ENCODE results near the gene GUCY1A1. TPM values are rescaled to one million over a fixed set of nuclear protein-coding genes. Genes with fewer than 3 reads are reported as not detected.

Gene GUCY1A1
- total RNA-seq, 1 donor from 2014 or later = 1.0 TPM

- H3K27me3 ChIP-seq (ENCODE audit: insufficient read depth, low read length) = no peaks in the 10 kb centered on the region
- no peak overlapping the region for H3K4me2 ChIP-seq (ENCODE audit: low read length)
- no peak overlapping the region for H3K4me3 ChIP-seq (ENCODE audit: insufficient read depth, low read depth, low read length)
- H3K27ac Mint-ChIP-seq (ENCODE audit: unreplicated experiment) = no peak overlapping the region
- no peaks in the 10 kb centered on the region for H3K79me2 ChIP-seq (ENCODE audit: insufficient read depth, low read length)
- no peak overlapping the region for H2AFZ ChIP-seq (ENCODE audit: low read depth, low read length)
- H3K4me1 ChIP-seq (ENCODE audit: insufficient read depth, low read length) = no peaks in the 10 kb centered on the region
- no peaks in the 10 kb centered on the region for H3K36me3 Mint-ChIP-seq (ENCODE audit: low read depth, unreplicated experiment)
- no peak overlapping the region for H3K9ac ChIP-seq (ENCODE audit: low read length)
- peaks cover 3% of the 10 kb centered on the region for H3K27me3 Mint-ChIP-seq (ENCODE audit: low read depth, unreplicated experiment)
- TF ChIP-seq CTCF (IDR thresholded peaks at IDR 0.05; ENCODE audit: insufficient read depth, low read depth, low read length) = no peak
- no peak for TF ChIP-seq EZH2 (IDR thresholded peaks at IDR 0.05; ENCODE audit: insufficient read depth, low read length)
- no peaks in the 10 kb centered on the region for H4K20me1 ChIP-seq (ENCODE audit: insufficient read depth, low read length)
- H3K9me3 Mint-ChIP-seq (ENCODE audit: unreplicated experiment) = peaks cover 3% of the 10 kb centered on the region
- FAIRE-seq (peak; percentile 32), DNase-seq (ENCODE audit: low read depth) (no peak)
- no peaks in the 10 kb centered on the region for H3K36me3 ChIP-seq (ENCODE audit: insufficient read depth, low read length)
- H3K27ac ChIP-seq (ENCODE audit: low read depth, low read length) = no peak overlapping the region
- H3K9me3 ChIP-seq (ENCODE audit: insufficient read depth, low read depth, low read length) = no peaks in the 10 kb centered on the region
- peaks cover 19% of the 10 kb centered on the region for H3K4me1 Mint-ChIP-seq (ENCODE audit: low read depth, unreplicated experiment)
- no peak overlapping the region for H3K4me3 Mint-ChIP-seq (ENCODE audit: unreplicated experiment)
These were observed 34.3 kb upstream of the GUCY1A1 start for GRCh38 chr4:155632310-155632840.

DNA sequence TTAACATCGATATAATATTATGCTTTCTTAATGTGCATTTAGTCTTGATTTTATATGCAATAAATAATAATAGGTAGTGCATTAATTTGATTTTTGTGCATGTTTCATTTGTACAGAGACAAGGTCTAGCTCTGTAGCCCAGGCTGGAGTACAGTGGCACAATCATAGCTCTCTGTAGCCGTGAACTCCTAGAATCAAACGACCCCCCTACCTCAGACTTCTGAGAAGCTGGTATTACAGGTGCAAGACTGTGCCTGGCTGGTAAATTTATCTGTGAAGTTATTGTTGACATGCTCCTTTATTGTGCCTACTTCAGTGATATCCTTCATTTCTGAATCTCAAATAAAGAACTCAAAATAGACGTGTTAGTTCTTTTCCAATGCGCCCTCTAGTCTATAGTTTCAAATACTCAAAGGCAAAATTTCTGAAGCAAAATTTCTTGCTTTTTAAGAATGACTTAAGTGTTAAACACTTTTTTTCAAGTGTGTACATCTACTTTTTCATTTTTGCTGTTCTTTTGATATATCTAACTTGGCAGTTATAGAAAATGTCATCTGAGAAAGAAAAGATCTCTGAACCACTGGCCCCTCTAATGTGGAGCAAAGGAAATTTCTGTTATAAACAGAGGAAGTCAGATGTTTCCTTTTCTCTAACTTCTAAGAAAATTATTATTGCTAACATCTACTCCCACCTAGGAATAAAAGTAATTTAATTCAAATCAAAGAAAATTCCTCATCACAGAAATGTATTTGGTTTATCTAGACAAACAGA is 28.3 kb upstream of the GUCY1A1 start:
- TF ChIP-seq EZH2 (IDR thresholded peaks at IDR 0.05; ENCODE audit: insufficient read depth, low read length) = no peak
- Mint-ChIP-seq H3K9me3 (ENCODE audit: unreplicated experiment) (peaks cover 3% of the 10 kb centered on the region), H3K27me3 (ENCODE audit: low read depth, unreplicated experiment) (peaks cover 8% of the 10 kb centered on the region), H3K4me3 (ENCODE audit: unreplicated experiment) (no peak overlapping the region), H3K4me1 (ENCODE audit: low read depth, unreplicated experiment) (peaks cover 24% of the 10 kb centered on the region), H3K27ac (ENCODE audit: unreplicated experiment) (no peak overlapping the region), H3K36me3 (ENCODE audit: low read depth, unreplicated experiment) (no peaks in the 10 kb centered on the region)
- no peak overlapping the region for H3K9ac ChIP-seq (ENCODE audit: low read length)
- H3K36me3 ChIP-seq (ENCODE audit: insufficient read depth, low read length) = no peaks in the 10 kb centered on the region
- H4K20me1 ChIP-seq (ENCODE audit: insufficient read depth, low read length) = no peaks in the 10 kb centered on the region
- no peak overlapping the region for H3K4me2 ChIP-seq (ENCODE audit: low read length)
- H3K4me3 ChIP-seq (ENCODE audit: insufficient read depth, low read depth, low read length) = no peak overlapping the region
- H3K9me3 ChIP-seq (ENCODE audit: insufficient read depth, low read depth, low read length) = no peaks in the 10 kb centered on the region
- H2AFZ ChIP-seq (ENCODE audit: low read depth, low read length) = no peak overlapping the region
- no peaks in the 10 kb centered on the region for H3K4me1 ChIP-seq (ENCODE audit: insufficient read depth, low read length)
- H3K27me3 ChIP-seq (ENCODE audit: insufficient read depth, low read length) = peaks cover 2% of the 10 kb centered on the region
- H3K27ac ChIP-seq (ENCODE audit: low read depth, low read length) = no peak overlapping the region
- FAIRE-seq (no peak), DNase-seq (ENCODE audit: low read depth) (no peak)
- no peaks in the 10 kb centered on the region for H3K79me2 ChIP-seq (ENCODE audit: insufficient read depth, low read length)

GRCh38 chr4:155639704-155640523 is 26.7 kb upstream of the GUCY1A1 start:
- peaks cover 3% of the 10 kb centered on the region for H3K9me3 Mint-ChIP-seq (ENCODE audit: unreplicated experiment)
- peaks cover 24% of the 10 kb centered on the region for H3K4me1 Mint-ChIP-seq (ENCODE audit: low read depth, unreplicated experiment)
- Histone ChIP-seq H3K9ac (ENCODE audit: low read length) (no peak overlapping the region), H3K4me1 (ENCODE audit: insufficient read depth, low read length) (no peaks in the 10 kb centered on the region), H3K79me2 (ENCODE audit: insufficient read depth, low read length) (no peaks in the 10 kb centered on the region), H3K4me2 (ENCODE audit: low read length) (no peak overlapping the region), H3K27ac (ENCODE audit: low read depth, low read length) (no peak overlapping the region), H3K9me3 (ENCODE audit: insufficient read depth, low read depth, low read length) (no peaks in the 10 kb centered on the region), H3K27me3 (ENCODE audit: insufficient read depth, low read length) (peaks cover 2% of the 10 kb centered on the region), H3K36me3 (ENCODE audit: insufficient read depth, low read length) (no peaks in the 10 kb centered on the region), H4K20me1 (ENCODE audit: insufficient read depth, low read length) (no peaks in the 10 kb centered on the region), H3K4me3 (ENCODE audit: insufficient read depth, low read depth, low read length) (no peak overlapping the region), H2AFZ (ENCODE audit: low read depth, low read length) (no peak overlapping the region)
- H3K4me3 Mint-ChIP-seq (ENCODE audit: unreplicated experiment) = no peak overlapping the region
- H3K27ac Mint-ChIP-seq (ENCODE audit: unreplicated experiment) = peak overlapping the region; percentile 4
- peaks cover 13% of the 10 kb centered on the region for H3K27me3 Mint-ChIP-seq (ENCODE audit: low read depth, unreplicated experiment)
- TF ChIP-seq EZH2 (IDR thresholded peaks at IDR 0.05; ENCODE audit: insufficient read depth, low read length) = no peak
- TF ChIP-seq CTCF (IDR thresholded peaks at IDR 0.05; ENCODE audit: insufficient read depth, low read depth, low read length) = no peak
- H3K36me3 Mint-ChIP-seq (ENCODE audit: low read depth, unreplicated experiment) = no peaks in the 10 kb centered on the region
- DNase-seq (ENCODE audit: low read depth) = peak; percentile 16
- FAIRE-seq = no peak
